Fibroblast of skin of right biceps (primary cell): ENCODE measurements around the gene ADAM21.
"Not testable (repeated sequence)": the region's sequence is repeated elsewhere in the genome, so short reads cannot be mapped to it uniquely, and the experiment has no call there.

Experiments used
- DNase-seq: peaks from one replicate; pipeline ENCODE4 v3.0.0-alpha.2; 2013

Gene ADAM21

DNA sequence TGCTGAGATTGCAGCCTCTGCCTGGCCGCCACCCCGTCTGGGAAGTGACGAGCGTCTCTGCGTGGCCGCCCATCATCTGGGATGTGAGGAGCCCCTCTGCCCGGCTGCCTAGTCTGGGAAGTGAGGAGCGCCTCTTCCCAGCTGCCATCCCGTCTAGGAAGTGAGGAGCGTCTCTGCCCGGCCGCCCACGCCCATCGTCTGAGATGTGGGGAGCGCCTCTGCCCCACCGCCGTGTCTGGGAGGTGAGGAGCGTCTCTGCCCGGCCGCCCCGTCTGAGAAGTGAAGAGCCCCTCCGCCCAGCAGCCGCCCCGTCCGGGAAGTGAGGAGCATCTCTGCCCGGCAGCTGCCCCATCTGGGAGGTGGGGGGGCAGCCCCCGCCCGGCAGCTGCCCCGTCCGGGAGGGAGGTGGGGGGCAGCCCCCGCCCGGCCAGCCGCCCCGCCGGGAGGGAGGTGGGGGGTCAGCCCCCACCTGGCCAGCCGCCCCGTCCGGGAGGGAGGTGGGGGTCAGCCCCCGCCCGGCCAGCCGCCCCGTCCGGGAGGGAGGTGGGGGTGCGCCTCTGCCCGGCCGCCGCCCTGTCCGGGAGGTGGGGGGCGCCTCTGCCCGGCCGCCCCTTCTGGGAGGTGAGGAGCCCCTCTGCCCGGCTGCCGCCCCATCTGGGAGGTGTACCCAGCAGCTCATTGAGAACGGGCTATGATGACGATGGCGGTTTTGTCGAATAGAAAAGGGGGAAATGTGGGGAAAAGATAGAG lies 25.6 kb downstream of the ADAM21 start:
- not testable (repeated sequence) for DNase-seq

DNA sequence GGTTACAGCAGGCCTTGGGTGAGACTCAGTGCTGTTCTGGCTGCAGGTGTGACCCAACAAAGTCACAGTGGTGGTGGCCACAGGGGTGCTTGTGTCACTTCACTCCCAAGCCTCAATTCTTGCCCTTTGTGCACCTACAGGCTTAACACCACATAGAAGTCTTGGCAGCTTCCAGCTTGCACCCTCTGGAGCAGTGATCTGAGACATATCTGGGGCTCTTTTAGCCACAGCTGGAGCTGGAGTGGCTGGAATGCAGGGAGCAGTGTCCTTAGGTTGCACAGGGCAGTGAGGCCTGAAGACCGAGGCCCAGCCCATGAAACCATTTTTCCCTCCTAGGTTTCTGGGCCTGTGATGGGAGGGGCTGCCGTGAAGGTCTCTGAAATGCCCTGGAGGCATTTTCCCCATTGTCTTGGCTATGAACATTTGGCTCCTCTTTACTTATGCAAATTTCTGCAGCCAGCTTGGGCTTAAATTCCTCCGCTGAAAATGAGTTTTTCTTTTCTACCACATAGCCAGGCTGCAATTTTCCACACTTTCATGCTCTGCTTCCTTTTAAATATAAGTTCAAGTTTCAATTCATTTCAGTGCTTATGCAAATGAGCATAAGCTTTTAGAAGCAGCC lies 37.7 kb downstream of the ADAM21 start:
- DNase-seq = no peak

DNA sequence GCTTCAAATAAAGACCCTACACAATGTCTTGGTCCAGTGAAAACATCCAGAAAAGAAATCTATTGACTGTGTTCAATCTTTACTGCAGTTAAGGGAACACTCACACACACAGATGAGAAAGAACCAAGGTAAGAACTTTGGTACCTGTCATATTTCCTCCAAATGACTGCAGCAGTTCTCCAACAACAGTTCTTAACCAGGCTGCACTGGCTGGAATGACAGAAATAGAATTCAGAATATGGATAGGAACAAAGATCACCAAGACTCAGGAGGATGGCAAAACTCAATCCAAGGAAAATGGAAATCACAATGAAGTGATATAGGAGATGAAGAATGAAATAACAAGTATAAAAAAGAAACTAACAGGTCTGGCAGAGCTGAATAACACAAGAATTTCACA lies 46.2 kb downstream of the ADAM21 start:
- DNase-seq = no peak
